GM21381 (cell line): ENCODE data around the gene STX3.
A peak's percentile ranks its signal among the peaks of the same experiment; 100 is the strongest.
"Not testable (repeated sequence)": the region's sequence is repeated elsewhere in the genome, so short reads cannot be mapped to it uniquely, and the experiment has no call there.

Experiments
- ATAC-seq: cut with Tn5 transposase; IDR thresholded peaks from one replicate; pipeline ENCODE4 v1.9.1; 2021; ENCODE audit warnings: mild to moderate bottlenecking, moderate library complexity; ENCODE audit not compliant: unreplicated experiment

The STX3 gene

GRCh38 chr11:59787255-59787588, 32.0 kb downstream of the STX3 start:
- ATAC-seq: no peak

- ATAC-seq: no peak
Measured at GRCh38 chr11:59787816-59788215, 32.6 kb downstream of the STX3 start.

- no peak for ATAC-seq
Measured at GRCh38 chr11:59791639-59792038, 36.5 kb downstream of the STX3 start.

- no peak for ATAC-seq
Measured at GRCh38 chr11:59792507-59792906, 37.3 kb downstream of the STX3 start.

- ATAC-seq: no peak
Measured at GRCh38 chr11:59794417-59794816, 39.2 kb downstream of the STX3 start.

- ATAC-seq: no peak
Measured at GRCh38 chr11:59800390-59801025, 45.3 kb downstream of the STX3 start.

GRCh38 chr11:59801160-59801706, 46.1 kb downstream of the STX3 start:
- no peak for ATAC-seq

- ATAC-seq: no peak
Measured at GRCh38 chr11:59801981-59802638, 46.9 kb downstream of the STX3 start.

- no peak for ATAC-seq
Measured at GRCh38 chr11:59802639-59803176, 47.5 kb downstream of the STX3 start.

- no peak for ATAC-seq
Measured at GRCh38 chr11:59804061-59804460, 48.9 kb downstream of the STX3 start.

- no peak for ATAC-seq
Measured at GRCh38 chr11:59807047-59807610, 52.0 kb downstream of the STX3 start.

- ATAC-seq: peak; percentile 96
Measured at GRCh38 chr11:59810189-59810910, 55.2 kb downstream of the STX3 start, which contains the start of gene MRPL16. Gene MRPL16, minus strand, starts transcription at chr11:59810778. Its CDS starts 120 bp downstream, at chr11:59810658.

- no peak for ATAC-seq
Measured at GRCh38 chr11:59810911-59811259, 55.7 kb downstream of the STX3 start.

- ATAC-seq: no peak
Measured at GRCh38 chr11:59812220-59812619, 57.0 kb downstream of the STX3 start.

- ATAC-seq: no peak
Measured at GRCh38 chr11:59813364-59813763, 58.2 kb downstream of the STX3 start.

GRCh38 chr11:59814021-59814420, 58.8 kb downstream of the STX3 start:
- no peak for ATAC-seq

GRCh38 chr11:59815754-59816153, 60.6 kb downstream of the STX3 start:
- ATAC-seq: no peak

- ATAC-seq: not testable (repeated sequence)
Measured at GRCh38 chr11:59816434-59816833, 61.3 kb downstream of the STX3 start.

- ATAC-seq: no peak
Measured at GRCh38 chr11:59818572-59818971, 63.4 kb downstream of the STX3 start.

GRCh38 chr11:59822989-59823566, 67.9 kb downstream of the STX3 start:
- ATAC-seq: peak; percentile 79

- ATAC-seq: no peak
Measured at GRCh38 chr11:59829358-59829757, 74.2 kb downstream of the STX3 start.
